K562 (cell line): Measurements from ENCODE around the gene USF2. TPM values are rescaled to one million over a fixed set of nuclear protein-coding genes. Genes with fewer than 3 reads are reported as not detected.

Experiments
- ATAC-seq: fragments of 200-7000 bp; cut with Tn5 transposase; 3 replicates; pipeline ENCODE4 v1.9.1; 2020; ENCODE audit warnings: moderate library complexity
- BruUV-seq: library from RNA; stranded (reverse); fragments of 400-500 nt; replicated peaks from 2 replicates; lab custom pipeline; 2021; lab: Mats Ljungman, UMichigan
- CTCF ChIA-PET: fragments of 300-600 bp; formaldehyde crosslinking; extraction: SDS; loops from one replicate; lab custom pipeline; 2021; ENCODE audit warnings: low intra/inter-chr PET ratio; lab: Yijun Ruan, JAX
- POLR2A ChIA-PET: fragments of 300-600, 350-650 bp; sonication (Branson Sonifier 250); formaldehyde crosslinking; extraction: SDS; loops from one replicate; lab custom pipeline; 2021; ENCODE audit warnings: antibody characterized with exemption, inconsistent platforms; lab: Yijun Ruan, JAX
- DNase-seq, 4 experiments: peaks; one replicate each; pipeline versions ENCODE4 v3.0.0 to v3.0.0-alpha.2; 2011 to 2018; ENCODE audit warnings: low spot score in 3 of 4, mixed read lengths in 3 of 4; ENCODE audit errors: extremely low read depth in 1 of 4
- FAIRE-seq: peaks from 2 replicates; lab custom pipeline; 2011; peaks lifted over from hg19 to GRCh38; lab: Jason Lieb, UNC
- H2AFZ ChIP-seq: 2 replicates; pipeline ENCODE4 v1.6.0; 2011; ENCODE audit warnings: low read depth, low read length, control low read depth, inconsistent platforms
- H3K27ac ChIP-seq: fragments of 200-600 bp; 3 replicates; pipeline ENCODE4 v1.8.0; 2011; ENCODE audit warnings: low read depth, mild to moderate bottlenecking, control low read depth, inconsistent platforms, low read length, moderate library complexity, mixed read lengths; ENCODE audit errors: extremely low read depth
- H3K27me3 ChIP-seq, 2 experiments: fragments of 300-600 bp in 1 of 2; 2 replicates in 1 of 2; 3 replicates in 1 of 2; pipeline versions ENCODE4 v1.6.0 to v1.8.0; 2011; ENCODE audit warnings: inconsistent platforms in 2 of 2, low read length in 2 of 2, mild to moderate bottlenecking in 1 of 2, mixed read lengths in 1 of 2, moderate library complexity in 1 of 2; ENCODE audit not compliant: control insufficient read depth in 2 of 2, insufficient read depth in 2 of 2
- H3K36me3 ChIP-seq: fragments of 300-600 bp; 3 replicates; pipeline ENCODE4 v1.8.0; 2011; ENCODE audit warnings: mild to moderate bottlenecking, low read length, inconsistent platforms; ENCODE audit not compliant: control insufficient read depth, insufficient read depth
- H3K4me1 ChIP-seq, 2 experiments: fragments of 200-600 bp in 1 of 2; replicated peaks in 1 of 2; 2 replicates in 1 of 2; 3 replicates in 1 of 2; pipeline versions ENCODE4 v1.5.1 to v1.8.0; 2011; ENCODE audit warnings: inconsistent platforms in 2 of 2, low read length in 2 of 2, mild to moderate bottlenecking in 1 of 2, mixed read lengths in 1 of 2, moderate library complexity in 1 of 2; ENCODE audit not compliant: control insufficient read depth in 2 of 2, insufficient read depth in 2 of 2
- H3K4me2 ChIP-seq: 2 replicates; pipeline ENCODE4 v1.6.1; 2011; ENCODE audit warnings: low read length, control low read depth, inconsistent platforms, mixed read lengths; ENCODE audit not compliant: insufficient read depth
- H3K4me3 ChIP-seq: fragments of 200-600 bp; sonication (generic), shearing (Covaris generic); 2 replicates; pipeline ENCODE4 v1.5.1; 2016; ENCODE audit warnings: control low read depth, inconsistent platforms
- H3K79me2 ChIP-seq: fragments of 200-600 bp; 3 replicates; pipeline ENCODE4 v1.8.0; 2011; ENCODE audit warnings: low read length, inconsistent platforms; ENCODE audit not compliant: control insufficient read depth, insufficient read depth
- H3K9ac ChIP-seq, 2 experiments: 2 replicates each; pipeline versions ENCODE4 v1.6.0 to v1.6.1; 2011; ENCODE audit warnings: low read depth in 2 of 2, low read length in 2 of 2, control low read depth in 1 of 2, inconsistent platforms in 1 of 2, mild to moderate bottlenecking in 1 of 2, mixed read lengths in 1 of 2; ENCODE audit not compliant: insufficient read depth in 1 of 2
- H3K9me1 ChIP-seq: one replicate; pipeline ENCODE4 v1.6.0; 2011; ENCODE audit warnings: inconsistent platforms, mild to moderate bottlenecking, low read length, moderate library complexity; ENCODE audit not compliant: control insufficient read depth, insufficient read depth
- H3K9me3 ChIP-seq: replicated peaks from 2 replicates; pipeline ENCODE4 v1.5.1; 2011; ENCODE audit warnings: low read depth, low read length, inconsistent platforms; ENCODE audit not compliant: control insufficient read depth, insufficient read depth
- H4K20me1 ChIP-seq: replicated peaks from 2 replicates; pipeline ENCODE4 v1.6.1; 2011; ENCODE audit warnings: low read length, inconsistent platforms, mixed read lengths; ENCODE audit not compliant: control insufficient read depth, insufficient read depth
- ARID4B ChIP-seq: sonication (generic); formaldehyde crosslinking; IDR thresholded peaks from 2 replicates; pipeline ENCODE4 v1.8.0; 2022; ENCODE audit warnings: mild to moderate bottlenecking, missing genetic modification reagents
- KDM4B ChIP-seq, 2 experiments: fragments of 450-650 bp in 1 of 2; sonication (generic) in 1 of 2; IDR thresholded peaks; 2 replicates each; pipeline ENCODE4 v1.6.1; 2016 to 2017; ENCODE audit warnings: borderline replicate concordance in 2 of 2, antibody characterized with exemption in 1 of 2, low read depth in 1 of 2, mild to moderate bottlenecking in 1 of 2
- MAX ChIP-seq: sonication (generic); formaldehyde crosslinking; IDR thresholded peaks from 2 replicates; pipeline ENCODE4 v1.9.0; 2022; ENCODE audit warnings: mild to moderate bottlenecking, missing genetic modification reagents
- RBFOX2 ChIP-seq: fragments of 200-400 bp; formaldehyde crosslinking; IDR thresholded peaks from 2 replicates; pipeline ENCODE4 v1.6.1; 2017; ENCODE audit warnings: low read depth, mild to moderate bottlenecking, low read length, moderate library complexity
- WGBS: fragments of 100-300 bp; shearing (Covaris generic); methylation state at CpG from one replicate; pipeline ENCODE4 v1.1.6; 2016; ENCODE audit warnings: low coverage, mixed read lengths; ENCODE audit not compliant: insufficient coverage; ENCODE audit errors: missing lambda C conversion rate; 5-methylcytosine and 5-hydroxymethylcytosine counted together
- in situ Hi-C: fragments of 300-500 bp; cut with MboI; formaldehyde crosslinking; loops from 4 replicates; pipeline ENCODE4 v1.15.0; 2018; ENCODE audit warnings: inconsistent platforms, mixed read lengths
- intact Hi-C: fragments of 100-400 bp; cut with micrococcal nuclease; formaldehyde crosslinking; loops from 2 replicates; pipeline ENCODE4 v1.14.2; 2022
- polyA plus RNA-seq, 8 experiments: library from polyadenylated mRNA; depleted of rRNA in 4 of 8; stranded (reverse) in 5 of 8; unstranded in 3 of 8; fragments of >200 nt; fragmentation: Nextera tagmentation in 2 of 8; fragmentation: Illumina TruSeq in 1 of 8; extraction: Ambion mirVana in 2 of 8; extraction: Trizol in 1 of 8; gene quantifications; 2 replicates each; pipeline versions ENCODE4 v1.2.1 to v1.2.3, GENCODE V29; 2011 to 2014; ENCODE audit warnings: inconsistent platforms in 1 of 8, missing spikeins in 1 of 8
- total RNA-seq, 7 experiments: library from RNA; depleted of rRNA in 6 of 7; stranded (reverse); fragments of >200 nt in 6 of 7; fragmentation: Illumina TruSeq in 2 of 7; extraction: Trizol in 2 of 7; gene quantifications; 2 replicates each; pipeline versions ENCODE4 v1.2.1 to v1.2.3, GENCODE V29; 2011 to 2021; ENCODE audit warnings: low replicate concordance in 1 of 7

Gene USF2
- total and polyA plus RNA-seq, 9 of the 15 experiments (the other 6 are each of a cell fraction or from before 2014, with no cell fraction given): 0.27 to 93.7 (median 58.4) TPM

GRCh38 chr19:35249848-35250711 lies 18.7 kb upstream of the USF2 start:
- intact Hi-C loops: loop anchor here (2.0 to 5.0 kb wide), 4 partner anchors 29 to 98 kb away; partner anchors contain the start of gene FXYD5

More at GRCh38 chr19:35249848-35250711, 18.7 kb upstream of the USF2 start:
- H3K9me1 ChIP-seq: no peaks in the 10 kb centered on the region
- WGBS: 79% methylated on average over 21 of the region's 34 CpGs
- CTCF ChIA-PET: no interaction called here
- H3K9ac ChIP-seq: peak overlapping the region; percentile 81 to 92
- DNase-seq (peak in 1 of 4 experiments; percentile 4), ATAC-seq (no peak), FAIRE-seq (no peak)
- H3K4me2 ChIP-seq: peak overlapping the region; percentile 94
- POLR2A ChIA-PET: interaction anchor here (0.5 to 2.5 kb wide), 7 partner anchors 15 to 374 kb away, joined by 3 to 9 read pairs (median 3); no protein-coding TSS in a partner anchor
- peaks cover 46% of the 10 kb centered on the region; the same call in 2 of the 3 replicates for H3K36me3 ChIP-seq
- no peak overlapping the region for H3K27ac ChIP-seq
- BruUV-seq: no TSS peak
- peaks cover 4% of the 10 kb centered on the region; the same call in 1 of the 2 replicates for H3K9me3 ChIP-seq
- no peaks in the 10 kb centered on the region for H3K27me3 ChIP-seq
- peaks cover 39% of the 10 kb centered on the region for H3K79me2 ChIP-seq
- in situ Hi-C loops: no loop called here
- peak overlapping the region; percentile 61 for H3K4me3 ChIP-seq
- no peaks in the 10 kb centered on the region; the same call in 1 of the 2 replicates for H4K20me1 ChIP-seq
- H2AFZ ChIP-seq: no peak overlapping the region
- TF ChIP-seq KDM4B (IDR thresholded peaks at IDR 0.05; ENCODE audit: borderline replicate concordance in 2 of 2, low read depth in 1 of 2) (no peak), MAX (CRISPR knock-in tag) (0 out of 2 replicates have a peak, but pooled peaks have one; percentile 16), RBFOX2 (peak; percentile 60), ARID4B (CRISPR knock-in tag) (0 out of 2 replicates have a peak, but pooled peaks have one; percentile 13)
- H3K4me1 ChIP-seq: peaks cover 17 to 30% of the 10 kb centered on the region in 2 experiments; a peak in 4 of 5 replicates
